ENCODE results near the gene DAB2.

DAB2 gene

DNA sequence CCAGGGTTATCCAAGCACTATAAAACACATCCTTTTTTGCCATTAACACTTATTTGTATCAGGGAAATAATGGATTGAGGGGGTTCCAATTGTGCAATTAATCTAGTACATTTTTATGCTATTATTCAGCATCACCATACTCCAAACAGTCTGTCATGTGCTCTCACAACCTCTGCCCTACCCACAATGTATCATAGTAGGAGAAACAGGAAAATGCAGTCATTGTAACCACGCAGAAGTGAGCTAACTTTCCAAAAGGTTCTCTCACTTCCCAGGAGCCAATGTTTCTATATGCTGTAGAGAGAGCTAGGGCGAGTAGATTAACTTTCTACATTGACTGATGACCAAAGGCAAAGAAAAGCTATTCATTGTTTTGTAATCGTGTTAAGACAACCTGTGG lies 29.8 kb downstream of the DAB2 start:
- H3K36me3 ChIP-seq (ENCODE audit: control insufficient read depth, insufficient read depth, low read length): no peaks in the 10 kb centered on the region
- H3K4me3 ChIP-seq (ENCODE audit: insufficient read depth, low read depth, low read length): no peak overlapping the region
- H3K4me1 ChIP-seq (ENCODE audit: control insufficient read depth, insufficient read depth, low read length): no peaks in the 10 kb centered on the region

DNA sequence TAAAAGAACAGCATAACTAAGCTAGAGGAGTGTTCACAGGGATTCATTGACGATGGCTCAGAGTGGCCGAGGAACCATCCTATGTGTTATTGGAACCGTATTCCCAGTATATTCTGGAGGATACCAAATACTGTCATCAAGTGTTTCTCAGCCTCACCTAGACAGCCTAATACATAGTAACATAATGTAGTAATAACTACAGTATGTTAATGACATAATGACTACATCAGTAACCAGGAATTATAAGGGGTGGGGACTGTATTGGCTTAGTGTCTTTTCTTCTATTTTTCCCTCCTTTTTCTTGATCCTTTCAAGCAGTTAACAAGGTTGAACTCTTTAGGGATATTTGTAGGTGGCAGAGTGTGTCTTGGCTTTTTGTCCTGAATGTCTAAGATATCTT lies 33.8 kb downstream of the DAB2 start:
- H3K27me3 ChIP-seq (ENCODE audit: control insufficient read depth, insufficient read depth, low read length, poor library complexity, severe bottlenecking): no peaks in the 10 kb centered on the region
- no peaks in the 10 kb centered on the region for H3K36me3 ChIP-seq (ENCODE audit: control insufficient read depth, insufficient read depth, low read length)
- H3K27ac ChIP-seq (ENCODE audit: insufficient read depth, low read depth, low read length, poor library complexity, severe bottlenecking): no peak overlapping the region
- H3K4me1 ChIP-seq (ENCODE audit: control insufficient read depth, insufficient read depth, low read length): no peaks in the 10 kb centered on the region
- no peak overlapping the region for H3K4me3 ChIP-seq (ENCODE audit: insufficient read depth, low read depth, low read length)
- H3K9me3 ChIP-seq (ENCODE audit: control insufficient read depth, low read length): no peaks in the 10 kb centered on the region
- 88 to 90% methylated on average over 3 of the region's 3 CpGs for WGBS, 2 experiments

More for the DNA sequence above, 29.8 kb downstream of the DAB2 start:
- Histone ChIP-seq H3K27me3 (ENCODE audit: control insufficient read depth, insufficient read depth, low read length, poor library complexity, severe bottlenecking) (no peaks in the 10 kb centered on the region), H3K27ac (ENCODE audit: insufficient read depth, low read depth, low read length, poor library complexity, severe bottlenecking) (no peak overlapping the region), H3K9me3 (ENCODE audit: control insufficient read depth, low read length) (no peaks in the 10 kb centered on the region)
- 79 to 85% methylated on average over 3 of the region's 3 CpGs for WGBS, 2 experiments

DNA sequence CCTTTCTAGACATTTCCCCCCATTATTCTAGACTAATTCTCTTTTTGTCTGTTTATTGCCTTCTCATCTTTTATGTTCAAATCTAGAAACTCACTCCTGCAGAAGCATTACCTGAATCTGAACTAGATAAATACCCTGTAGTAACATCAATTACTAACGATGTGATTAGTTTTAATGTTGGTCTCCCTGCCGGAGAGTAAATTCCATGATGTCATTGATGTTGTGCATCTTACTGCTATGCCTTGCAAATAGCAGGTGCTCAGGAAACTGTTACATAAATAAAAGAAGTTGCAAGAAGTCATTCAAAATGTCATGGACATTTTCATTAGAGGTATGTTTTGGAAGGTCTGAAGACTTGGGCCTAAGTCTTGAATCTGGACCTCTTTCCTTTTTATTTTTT lies 37.5 kb downstream of the DAB2 start:
- no peaks in the 10 kb centered on the region for H3K36me3 ChIP-seq (ENCODE audit: control insufficient read depth, insufficient read depth, low read length)
- no peaks in the 10 kb centered on the region for H3K4me1 ChIP-seq (ENCODE audit: control insufficient read depth, insufficient read depth, low read length)
- 65 to 80% methylated on average over 2 of the region's 2 CpGs for WGBS, 2 experiments
- no peak overlapping the region for H3K27ac ChIP-seq (ENCODE audit: insufficient read depth, low read depth, low read length, poor library complexity, severe bottlenecking)
- H3K9me3 ChIP-seq (ENCODE audit: control insufficient read depth, low read length): no peaks in the 10 kb centered on the region
- H3K27me3 ChIP-seq (ENCODE audit: control insufficient read depth, insufficient read depth, low read length, poor library complexity, severe bottlenecking): no peaks in the 10 kb centered on the region
- H3K4me3 ChIP-seq (ENCODE audit: insufficient read depth, low read depth, low read length): no peak overlapping the region

DNA sequence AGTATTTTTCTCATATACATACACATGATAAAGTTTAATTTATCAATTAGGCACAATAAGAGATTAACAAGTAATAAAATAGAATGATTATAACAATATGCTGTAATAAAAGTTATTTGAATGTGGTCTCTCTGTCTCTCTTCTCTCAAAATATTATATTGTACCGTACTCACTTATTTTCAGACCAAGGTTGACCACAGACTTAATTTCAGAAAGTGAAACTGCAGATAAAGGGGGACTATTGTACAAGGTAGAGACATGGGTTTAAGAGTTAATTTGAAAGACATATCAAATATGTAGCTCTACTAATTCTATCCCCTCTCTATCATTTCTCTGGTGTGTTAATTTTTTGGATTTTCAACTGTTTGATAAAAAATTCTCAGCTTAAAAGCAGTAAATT lies 40.5 kb downstream of the DAB2 start:
- WGBS, 2 experiments: 100% methylated on average over 1 of the region's 1 CpG; no CpG with 5 or more reads in 1 of the 2 experiments
- Histone ChIP-seq H3K27ac (ENCODE audit: insufficient read depth, low read depth, low read length, poor library complexity, severe bottlenecking) (no peak overlapping the region), H3K36me3 (ENCODE audit: control insufficient read depth, insufficient read depth, low read length) (no peaks in the 10 kb centered on the region), H3K4me3 (ENCODE audit: insufficient read depth, low read depth, low read length) (no peak overlapping the region), H3K4me1 (ENCODE audit: control insufficient read depth, insufficient read depth, low read length) (no peaks in the 10 kb centered on the region), H3K9me3 (ENCODE audit: control insufficient read depth, low read length) (no peaks in the 10 kb centered on the region), H3K27me3 (ENCODE audit: control insufficient read depth, insufficient read depth, low read length, poor library complexity, severe bottlenecking) (no peaks in the 10 kb centered on the region)

- Histone ChIP-seq H3K27me3 (ENCODE audit: control insufficient read depth, insufficient read depth, low read length, poor library complexity, severe bottlenecking) (no peaks in the 10 kb centered on the region), H3K4me1 (ENCODE audit: control insufficient read depth, insufficient read depth, low read length) (no peaks in the 10 kb centered on the region), H3K4me3 (ENCODE audit: insufficient read depth, low read depth, low read length) (no peak overlapping the region), H3K9me3 (ENCODE audit: control insufficient read depth, low read length) (no peaks in the 10 kb centered on the region), H3K36me3 (ENCODE audit: control insufficient read depth, insufficient read depth, low read length) (no peaks in the 10 kb centered on the region), H3K27ac (ENCODE audit: insufficient read depth, low read depth, low read length, poor library complexity, severe bottlenecking) (no peak overlapping the region)
- WGBS, 2 experiments: 86 to 90% methylated on average over 3 of the region's 3 CpGs
Measured at GRCh38 chr5:39381376-39381775, 43.4 kb downstream of the DAB2 start.

DNA sequence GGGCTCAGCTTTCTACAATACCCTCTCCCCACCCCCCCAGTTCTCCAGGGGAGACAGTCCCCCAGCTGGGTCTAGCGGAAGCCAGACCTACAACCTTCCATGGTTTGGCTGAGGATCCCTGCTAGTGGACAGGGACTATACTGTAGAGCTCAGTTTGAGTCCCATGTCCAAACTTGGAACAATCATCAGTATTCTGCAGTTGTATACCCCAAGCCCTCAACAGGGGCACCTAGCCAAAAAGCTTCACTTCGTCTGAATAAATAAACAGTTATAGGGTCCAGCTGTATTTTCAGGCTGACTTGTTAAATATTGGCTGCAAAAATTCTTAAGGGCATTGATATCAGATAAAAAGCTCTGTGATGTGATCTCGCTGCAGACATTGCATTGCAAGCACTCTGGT lies 45.1 kb downstream of the DAB2 start:
- no peaks in the 10 kb centered on the region for H3K27me3 ChIP-seq (ENCODE audit: control insufficient read depth, insufficient read depth, low read length, poor library complexity, severe bottlenecking)
- no peak overlapping the region for H3K27ac ChIP-seq (ENCODE audit: insufficient read depth, low read depth, low read length, poor library complexity, severe bottlenecking)
- 90 to 94% methylated on average over 3 of the region's 3 CpGs for WGBS, 2 experiments
- H3K4me3 ChIP-seq (ENCODE audit: insufficient read depth, low read depth, low read length): no peak overlapping the region
- H3K9me3 ChIP-seq (ENCODE audit: control insufficient read depth, low read length): no peaks in the 10 kb centered on the region
- H3K4me1 ChIP-seq (ENCODE audit: control insufficient read depth, insufficient read depth, low read length): no peaks in the 10 kb centered on the region
- H3K36me3 ChIP-seq (ENCODE audit: control insufficient read depth, insufficient read depth, low read length): no peaks in the 10 kb centered on the region

DNA sequence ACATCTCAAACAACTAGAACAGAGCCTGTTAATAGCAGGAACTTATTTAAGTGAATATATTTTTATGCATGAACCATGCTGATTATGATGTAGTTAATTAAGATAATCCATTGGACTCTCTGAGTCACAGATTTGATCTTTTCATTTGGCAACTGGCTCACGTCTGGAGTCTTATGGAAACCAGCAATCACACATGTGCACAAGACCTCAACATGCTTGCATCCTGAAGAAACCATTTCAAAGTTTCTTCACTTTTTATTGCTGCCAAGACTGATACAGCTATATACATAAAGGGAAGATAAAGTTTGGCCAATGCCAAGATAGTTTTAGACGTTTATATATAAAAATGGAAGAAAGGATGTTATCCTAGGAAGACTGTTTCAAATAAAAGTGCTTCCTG lies 47.2 kb downstream of the DAB2 start:
- no peak overlapping the region for H3K27ac ChIP-seq (ENCODE audit: insufficient read depth, low read depth, low read length, poor library complexity, severe bottlenecking)
- H3K4me1 ChIP-seq (ENCODE audit: control insufficient read depth, insufficient read depth, low read length): no peaks in the 10 kb centered on the region
- no peaks in the 10 kb centered on the region for H3K27me3 ChIP-seq (ENCODE audit: control insufficient read depth, insufficient read depth, low read length, poor library complexity, severe bottlenecking)
- no peaks in the 10 kb centered on the region for H3K36me3 ChIP-seq (ENCODE audit: control insufficient read depth, insufficient read depth, low read length)
- no peaks in the 10 kb centered on the region for H3K9me3 ChIP-seq (ENCODE audit: control insufficient read depth, low read length)
- WGBS, 2 experiments: 90 to 95% methylated on average over 2 of the region's 2 CpGs
- H3K4me3 ChIP-seq (ENCODE audit: insufficient read depth, low read depth, low read length): no peak overlapping the region

DNA sequence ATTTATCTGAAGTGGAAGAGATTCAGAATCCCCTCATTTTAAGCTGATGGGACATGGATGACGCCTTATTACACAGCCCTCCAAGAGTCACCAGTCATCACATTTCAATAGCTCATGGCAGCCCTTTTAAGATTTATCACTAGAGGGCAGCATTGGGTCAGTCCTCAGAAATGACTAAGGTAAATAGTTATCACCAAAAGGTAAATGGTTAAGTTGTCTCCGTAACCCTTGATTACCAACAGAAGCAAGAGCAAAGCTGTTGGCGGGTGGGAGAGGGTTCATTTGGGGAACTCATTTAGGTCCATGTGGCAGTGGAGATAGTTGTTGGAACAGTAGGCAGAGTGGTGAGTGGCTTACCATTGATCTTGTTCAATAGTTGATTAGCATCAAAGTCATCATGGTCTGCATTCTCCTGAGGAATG lies 48.5 kb downstream of the DAB2 start:
- Histone ChIP-seq H3K36me3 (ENCODE audit: control insufficient read depth, insufficient read depth, low read length) (no peaks in the 10 kb centered on the region), H3K27me3 (ENCODE audit: control insufficient read depth, insufficient read depth, low read length, poor library complexity, severe bottlenecking) (no peaks in the 10 kb centered on the region), H3K27ac (ENCODE audit: insufficient read depth, low read depth, low read length, poor library complexity, severe bottlenecking) (no peak overlapping the region), H3K9me3 (ENCODE audit: control insufficient read depth, low read length) (no peaks in the 10 kb centered on the region), H3K4me1 (ENCODE audit: control insufficient read depth, insufficient read depth, low read length) (no peaks in the 10 kb centered on the region), H3K4me3 (ENCODE audit: insufficient read depth, low read depth, low read length) (no peak overlapping the region)
- WGBS, 2 experiments: 68 to 76% methylated on average over 3 of the region's 3 CpGs

- WGBS, 2 experiments: no CpG with 5 or more reads among the region's 2 CpGs
- H3K4me3 ChIP-seq (ENCODE audit: insufficient read depth, low read depth, low read length): no peak overlapping the region
- H3K27me3 ChIP-seq (ENCODE audit: control insufficient read depth, insufficient read depth, low read length, poor library complexity, severe bottlenecking): no peaks in the 10 kb centered on the region
- H3K4me1 ChIP-seq (ENCODE audit: control insufficient read depth, insufficient read depth, low read length): no peaks in the 10 kb centered on the region
- no peaks in the 10 kb centered on the region for H3K36me3 ChIP-seq (ENCODE audit: control insufficient read depth, insufficient read depth, low read length)
- no peak overlapping the region for H3K27ac ChIP-seq (ENCODE audit: insufficient read depth, low read depth, low read length, poor library complexity, severe bottlenecking)
- H3K9me3 ChIP-seq (ENCODE audit: control insufficient read depth, low read length): no peaks in the 10 kb centered on the region
Measured at GRCh38 chr5:39373791-39374190, 51.0 kb downstream of the DAB2 start.

- no peaks in the 10 kb centered on the region for H3K9me3 ChIP-seq (ENCODE audit: control insufficient read depth, low read length)
- no peaks in the 10 kb centered on the region for H3K4me1 ChIP-seq (ENCODE audit: control insufficient read depth, insufficient read depth, low read length)
- H3K4me3 ChIP-seq (ENCODE audit: insufficient read depth, low read depth, low read length): no peak overlapping the region
- no peaks in the 10 kb centered on the region for H3K36me3 ChIP-seq (ENCODE audit: control insufficient read depth, insufficient read depth, low read length)
- no peaks in the 10 kb centered on the region for H3K27me3 ChIP-seq (ENCODE audit: control insufficient read depth, insufficient read depth, low read length, poor library complexity, severe bottlenecking)
- H3K27ac ChIP-seq (ENCODE audit: insufficient read depth, low read depth, low read length, poor library complexity, severe bottlenecking): no peak overlapping the region
- 81 to 97% methylated on average over 2 to 3 of the region's 3 CpGs for WGBS, 2 experiments
Measured at GRCh38 chr5:39371367-39371635, 53.5 kb downstream of the DAB2 start.

- Histone ChIP-seq H3K9me3 (ENCODE audit: control insufficient read depth, low read length) (no peaks in the 10 kb centered on the region), H3K27me3 (ENCODE audit: control insufficient read depth, insufficient read depth, low read length, poor library complexity, severe bottlenecking) (no peaks in the 10 kb centered on the region), H3K4me1 (ENCODE audit: control insufficient read depth, insufficient read depth, low read length) (no peaks in the 10 kb centered on the region), H3K36me3 (ENCODE audit: control insufficient read depth, insufficient read depth, low read length) (no peaks in the 10 kb centered on the region), H3K4me3 (ENCODE audit: insufficient read depth, low read depth, low read length) (no peak overlapping the region), H3K27ac (ENCODE audit: insufficient read depth, low read depth, low read length, poor library complexity, severe bottlenecking) (no peak overlapping the region)
- WGBS, 2 experiments: 91 to 92% methylated on average over 10 of the region's 10 CpGs
Measured at GRCh38 chr5:39370555-39371366, 54.0 kb downstream of the DAB2 start.

All from ectodermal cell (in vitro differentiated cells).